T47D (cell line): ENCODE measurements around the gene MRPL42.
A peak's percentile ranks its signal among the peaks of the same experiment; 100 is the strongest.

Source experiments
- DNase-seq, 2 experiments: peaks; one replicate each; pipeline versions ENCODE4 v3.0.0 to v3.0.0-alpha.2; 2011 to 2012; ENCODE audit warnings: low read depth in 1 of 2, low spot score in 1 of 2
- JUND ChIP-seq: IDR thresholded peaks from 2 replicates; pipeline ENCODE4 v1.6.1; 2012; ENCODE audit warnings: low read depth
- in situ Hi-C: cut with HindIII; loops from 2 replicates; pipeline ENCODE4 v1.10.0; 2016; ENCODE audit warnings: low sequenced_read_pairs, low pct_unique_long_range_greater_than_20kb

The MRPL42 gene

DNA sequence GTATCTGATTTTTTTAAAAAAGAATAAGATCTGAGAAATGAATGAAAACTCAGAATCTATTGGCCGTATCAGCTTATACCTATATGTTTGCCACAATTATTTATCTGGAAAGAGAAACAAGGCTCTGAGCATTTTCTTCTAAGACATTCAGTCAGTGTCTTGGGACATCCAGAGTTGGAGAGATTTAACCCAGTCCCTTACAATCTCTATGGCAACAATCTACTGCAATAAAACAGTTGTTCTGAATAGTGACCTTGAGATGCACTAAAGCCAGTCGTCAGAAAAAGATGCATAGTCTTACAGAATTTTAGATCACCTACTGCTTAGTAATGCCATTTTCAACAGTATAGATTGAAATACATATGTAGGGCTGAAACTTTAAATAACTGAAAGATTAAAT is 53.1 kb downstream of the MRPL42 start:
- in situ Hi-C loops: no loop called here
- TF ChIP-seq JUND: no peak
- DNase-seq: no peak

DNA sequence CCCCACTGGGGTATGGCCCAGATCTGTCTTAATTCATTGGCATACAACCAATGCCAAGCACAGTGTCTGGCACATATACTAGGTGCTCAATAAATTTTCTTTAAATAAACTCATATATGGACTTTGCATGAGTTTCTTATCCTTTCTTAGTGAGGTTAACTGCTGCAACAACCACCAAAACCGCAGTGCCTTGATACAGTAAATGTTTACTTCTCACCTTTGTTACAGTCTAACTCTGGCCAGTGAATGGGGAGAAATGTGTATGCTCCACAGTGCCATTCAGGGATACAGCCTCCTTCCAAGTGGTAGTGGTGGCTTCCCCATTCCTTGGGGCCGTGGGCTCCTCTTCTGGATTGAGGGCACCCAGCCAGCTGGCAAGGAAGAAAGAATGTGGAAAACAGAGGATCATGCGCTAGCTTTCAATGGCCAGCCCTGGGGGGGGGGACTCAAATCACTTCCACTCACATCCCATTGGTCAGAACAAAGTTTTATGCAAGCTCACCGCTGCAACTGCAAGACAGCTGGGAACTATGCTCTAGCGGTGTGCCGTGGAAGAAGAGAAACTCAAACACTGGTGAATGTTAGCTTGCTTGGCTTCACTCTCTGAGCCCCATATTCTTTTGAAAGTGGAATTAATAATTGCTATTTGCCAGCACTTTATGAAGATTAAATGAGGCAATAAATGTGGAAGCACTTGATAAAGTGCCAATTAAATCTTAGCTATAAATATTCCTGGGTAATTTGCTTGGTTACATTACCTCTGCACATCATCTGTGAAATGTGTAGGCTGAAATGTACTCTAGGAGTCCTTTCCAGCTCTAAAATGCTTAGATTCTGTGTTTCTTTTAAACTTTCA is 54.1 kb downstream of the MRPL42 start:
- in situ Hi-C loops: no loop called here
- DNase-seq: no peak
- no peak for TF ChIP-seq JUND

DNA sequence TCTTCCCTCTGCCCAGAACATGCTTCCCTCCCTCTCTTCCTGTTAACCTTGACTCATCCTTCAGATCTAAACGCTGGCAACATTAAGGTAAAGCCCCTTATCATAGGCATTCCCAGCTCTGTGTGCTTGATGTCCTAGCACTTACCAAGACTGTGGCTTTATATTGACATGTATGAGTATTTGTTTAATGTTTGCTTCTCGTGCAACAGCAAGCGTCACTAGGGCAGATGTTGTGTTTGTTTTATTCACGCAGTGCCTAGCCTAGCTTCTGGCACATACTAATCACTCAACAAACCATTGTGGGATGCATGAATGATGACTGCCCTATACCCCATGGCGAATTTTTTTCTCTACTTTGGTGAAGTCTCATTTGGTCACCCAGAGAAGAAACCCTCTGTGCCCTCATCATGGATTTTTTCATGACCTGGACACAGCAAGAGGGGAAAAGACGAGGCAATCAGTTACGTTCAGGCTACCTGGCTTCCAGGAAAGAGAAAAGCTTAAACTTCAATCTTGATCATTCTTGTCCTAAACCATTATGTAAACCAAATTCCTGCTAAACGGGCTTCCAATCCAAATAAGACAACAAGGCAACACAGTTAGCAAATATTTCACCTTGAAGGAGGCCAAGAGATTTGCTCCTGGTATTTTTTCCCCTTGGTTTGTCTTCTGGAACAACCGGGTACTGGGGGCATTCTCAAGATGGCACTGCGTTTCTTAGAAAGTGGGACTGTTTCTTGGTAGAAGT is 57.2 kb downstream of the MRPL42 start:
- TF ChIP-seq JUND: peak; percentile 81; the same call in 1 of the 2 replicates
- in situ Hi-C loops: no loop called here
- DNase-seq: peak; percentile 20 to 92

DNA sequence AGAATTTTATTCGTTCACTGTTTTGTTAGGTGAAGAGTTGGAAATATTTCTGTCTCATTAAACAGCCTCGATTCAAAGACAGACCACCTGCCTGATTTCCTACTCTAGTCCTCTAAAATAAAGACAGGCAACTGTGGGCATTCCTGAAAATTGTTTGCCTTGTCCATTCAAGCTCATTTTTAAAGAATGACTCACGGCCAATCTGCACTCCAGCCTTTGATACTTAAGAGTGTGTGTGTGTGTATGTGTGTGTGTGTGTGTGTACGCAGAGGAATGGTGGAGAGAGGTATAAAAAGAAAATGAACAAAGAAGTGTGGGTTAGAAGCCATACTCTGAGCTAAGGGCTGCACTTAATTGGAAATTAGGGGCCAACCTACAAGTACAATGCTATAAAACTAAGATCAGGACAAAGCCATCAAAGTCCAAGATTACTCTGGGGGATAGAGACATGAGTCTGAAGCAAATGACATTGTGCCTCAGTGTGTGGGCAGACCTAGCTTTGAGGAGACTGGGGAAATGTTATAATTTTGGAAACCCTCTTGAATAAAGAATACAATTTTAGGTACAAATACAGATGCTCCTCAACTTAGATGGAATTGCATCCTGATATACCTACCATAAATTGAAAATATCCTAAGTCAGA is 59.6 kb downstream of the MRPL42 start:
- DNase-seq: peak in 1 of 2 experiments; percentile 43
- in situ Hi-C loops: no loop called here
- TF ChIP-seq JUND: no peak

DNA sequence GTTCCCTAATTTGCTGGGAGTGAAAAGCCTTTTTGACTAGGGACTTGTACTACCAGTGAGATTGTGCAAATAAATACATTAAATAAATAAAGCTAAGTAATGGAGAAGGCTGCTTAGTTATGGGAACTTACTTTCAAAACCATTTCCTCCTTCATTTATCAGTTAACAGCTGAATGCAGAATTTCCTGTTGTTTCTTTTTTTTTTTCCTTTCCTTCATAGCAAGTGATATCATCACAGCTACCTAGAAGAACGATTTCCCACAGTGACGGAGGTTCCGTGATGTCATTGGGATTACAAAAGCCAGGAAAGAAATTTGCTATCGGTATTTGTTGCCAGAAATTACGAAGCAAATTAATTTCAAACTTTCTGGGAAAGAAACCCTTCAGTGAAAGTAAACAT is 63.0 kb downstream of the MRPL42 start:
- in situ Hi-C loops: no loop called here
- TF ChIP-seq JUND: no peak
- DNase-seq: peak in 1 of 2 experiments; percentile 40

DNA sequence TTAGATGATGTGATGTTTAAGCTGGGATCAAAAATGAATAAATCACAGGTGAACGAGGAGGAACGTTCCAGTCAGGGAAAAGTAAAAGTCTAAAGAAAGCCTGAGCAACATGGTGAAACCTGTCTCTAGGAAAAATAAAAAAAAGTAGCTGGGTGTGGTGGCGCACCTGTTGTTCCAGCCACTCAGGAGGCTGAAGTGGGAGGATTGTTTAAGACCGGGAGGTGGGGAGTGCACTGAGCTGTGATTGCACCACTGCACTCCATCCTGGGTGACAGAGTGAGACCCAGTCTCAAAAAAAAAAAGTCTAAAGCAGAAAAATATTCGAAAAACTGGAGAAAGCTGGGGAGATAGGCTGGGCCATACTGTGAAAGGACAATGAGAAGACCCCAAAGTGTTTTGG is 66.0 kb downstream of the MRPL42 start:
- no peak for DNase-seq
- TF ChIP-seq JUND: no peak
- in situ Hi-C loops: no loop called here

DNA sequence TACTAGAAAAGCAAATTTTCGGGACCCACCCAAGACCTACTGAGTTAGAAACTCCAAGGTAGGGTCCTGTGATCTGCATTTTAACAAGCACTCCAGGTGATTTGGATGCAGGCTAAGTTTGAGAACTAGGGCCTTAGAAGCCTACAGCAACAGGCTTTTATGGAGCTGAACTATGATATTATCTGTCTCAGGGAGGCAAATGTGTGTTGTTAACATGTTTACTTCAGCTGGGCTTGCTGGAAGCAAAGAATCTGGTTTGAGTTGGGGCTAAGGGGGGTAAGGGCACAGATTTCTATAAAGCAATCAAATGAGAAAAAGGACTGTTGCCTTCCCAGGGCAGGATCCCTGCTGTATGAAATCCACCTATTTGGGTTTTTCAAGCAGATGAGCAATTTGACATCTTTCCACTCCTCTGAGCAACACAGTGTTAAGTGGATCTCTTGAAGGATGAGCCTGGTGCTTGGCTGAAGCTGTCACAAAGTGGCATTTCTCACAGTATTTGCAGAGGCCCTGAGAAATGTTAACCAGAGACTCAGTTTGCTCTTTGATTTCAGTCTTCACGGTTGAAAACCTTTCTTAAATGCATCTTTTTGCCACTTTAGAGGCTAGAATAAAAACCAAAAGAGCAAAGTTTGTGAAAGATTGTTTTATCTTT is 68.9 kb downstream of the MRPL42 start:
- TF ChIP-seq JUND: peak; percentile 76; the same call in 1 of the 2 replicates
- peak in 1 of 2 experiments; percentile 71 for DNase-seq
- in situ Hi-C loops: no loop called here

DNA sequence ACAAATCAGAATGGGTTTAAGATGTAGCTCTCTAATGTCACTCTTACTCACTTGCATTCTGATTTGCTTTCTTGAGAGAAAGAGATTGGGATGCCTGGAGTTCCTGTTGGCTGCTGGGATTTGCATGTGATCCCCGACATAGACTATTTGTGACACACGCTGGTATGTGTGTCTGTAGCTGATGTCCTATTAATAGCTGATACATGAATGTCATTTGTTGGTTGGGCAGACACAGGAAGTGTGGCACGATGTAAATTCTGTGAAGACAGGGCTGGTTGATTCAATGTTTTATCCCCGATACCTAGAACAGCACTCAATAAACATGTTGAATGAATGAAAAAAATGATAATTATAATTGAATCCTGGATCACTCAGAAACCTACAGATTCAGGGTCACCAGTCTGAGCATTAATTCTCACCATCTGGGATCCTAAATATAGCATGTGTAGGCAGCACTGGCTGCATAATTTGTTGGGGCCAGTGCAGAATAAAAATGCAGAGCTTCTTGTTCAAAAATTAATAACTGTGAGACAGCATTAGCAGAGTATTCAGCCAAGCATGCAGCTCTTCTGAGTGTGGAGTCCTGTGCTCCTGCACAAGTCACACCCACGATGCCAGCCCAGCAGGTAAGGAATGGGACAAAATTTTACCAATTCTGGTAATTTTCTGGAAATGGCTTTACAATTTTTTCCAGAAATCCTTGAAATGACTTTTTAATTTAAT is 69.6 kb downstream of the MRPL42 start:
- in situ Hi-C loops: no loop called here
- no peak for DNase-seq
- TF ChIP-seq JUND: no peak

DNA sequence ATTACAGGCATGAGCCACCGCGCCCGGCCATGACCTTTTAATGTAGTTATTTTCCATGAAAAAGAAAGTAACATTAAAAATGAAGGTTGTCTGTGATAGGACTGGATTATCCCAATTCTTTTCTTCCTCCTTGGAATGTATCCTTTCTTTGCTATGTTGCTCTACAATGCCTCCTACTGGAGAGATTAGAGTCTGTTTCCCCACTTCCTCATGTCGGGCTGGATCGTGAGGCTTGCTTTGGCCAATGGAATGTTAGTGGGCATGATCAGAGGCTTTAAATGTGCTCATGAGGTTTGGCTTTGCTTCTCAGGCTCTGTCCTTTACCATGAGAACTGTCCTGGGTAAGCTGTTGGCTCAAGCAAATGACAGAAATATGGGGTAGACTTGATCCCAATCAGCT is 70.5 kb downstream of the MRPL42 start:
- TF ChIP-seq JUND: no peak
- in situ Hi-C loops: no loop called here
- no peak for DNase-seq

DNA sequence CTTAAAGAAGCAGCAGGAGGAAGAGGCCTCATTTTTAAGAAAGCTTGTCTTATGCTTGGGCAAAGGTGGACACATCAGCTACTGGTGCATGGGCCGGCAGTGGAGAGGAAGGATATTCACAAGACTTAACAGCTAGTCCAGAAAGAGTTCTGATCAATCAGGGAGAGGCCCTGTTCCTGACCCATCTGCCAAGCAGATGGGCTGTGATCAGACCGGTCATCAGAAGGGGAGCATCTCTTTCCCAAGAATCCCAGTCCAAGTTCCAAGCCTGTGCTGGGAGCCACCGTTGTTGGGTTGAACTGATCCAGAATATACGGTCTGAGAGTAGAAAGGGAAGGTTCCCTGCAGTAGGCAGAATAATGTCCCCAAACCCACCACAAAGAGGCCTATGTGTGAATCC is 72.5 kb downstream of the MRPL42 start:
- in situ Hi-C loops: no loop called here
- TF ChIP-seq JUND: no peak
- DNase-seq: no peak

DNA sequence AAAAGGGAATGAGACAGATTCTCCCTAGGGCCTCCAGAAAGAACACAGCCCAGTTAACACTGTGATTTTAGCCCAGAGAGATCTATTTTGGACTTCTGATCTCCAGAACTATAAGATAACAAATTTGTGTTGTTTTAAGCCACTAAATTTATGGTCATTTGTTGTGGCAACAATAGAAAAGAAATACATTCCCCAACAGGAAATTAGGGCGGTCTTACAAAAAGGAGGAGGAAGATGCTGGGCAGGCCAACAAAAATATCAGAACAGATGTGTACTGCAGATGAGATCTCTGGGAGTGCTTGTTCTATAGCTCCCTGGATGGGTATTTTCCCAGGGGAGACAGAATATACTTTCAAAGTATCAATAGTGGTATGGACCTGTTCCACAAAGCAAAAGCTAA is 73.2 kb downstream of the MRPL42 start:
- no peak for TF ChIP-seq JUND
- DNase-seq: no peak
- in situ Hi-C loops: no loop called here
